PC-3 (cell line): ENCODE data around the gene CBLN1. TPM values are rescaled to one million over a fixed set of nuclear protein-coding genes. Genes with fewer than 3 reads are reported as not detected.

ENCODE experiments used
- ATAC-seq: fragments of 200-7000 bp; cut with Tn5 transposase; 2 replicates; pipeline ENCODE4 v1.9.1; 2020; ENCODE audit warnings: mild to moderate bottlenecking, moderate library complexity
- BruUV-seq: library from RNA; stranded (reverse); fragments of 400-500 nt; replicated peaks from 2 replicates; lab custom pipeline; 2021; lab: Mats Ljungman, UMichigan
- CTCF ChIA-PET: fragments of 300-600 bp; sonication (Branson Sonifier 250); formaldehyde crosslinking; loops from one replicate; lab custom pipeline; 2022; ENCODE audit warnings: antibody characterized with exemption; lab: Charles Lee
- POLR2A ChIA-PET: fragments of 300-600 bp; sonication (Branson Sonifier 250); formaldehyde crosslinking; loops from one replicate; lab custom pipeline; 2022; ENCODE audit warnings: antibody characterized with exemption; ENCODE audit not compliant: unreplicated experiment; lab: Charles Lee
- DNase-seq: peaks from one replicate; pipeline ENCODE4 v3.0.0-alpha.2; 2015
- H2AFZ ChIP-seq: fragments of 300-600 bp; sonication (generic); 2 replicates; pipeline ENCODE4 v1.6.0; 2016; ENCODE audit warnings: antibody characterized with exemption, low read length
- H3F3A ChIP-seq: fragments of 300-600 bp; sonication (generic); one replicate; pipeline ENCODE4 v1.6.0; 2017; ENCODE audit warnings: antibody characterized with exemption, low read length, control low read depth, mild to moderate bottlenecking; ENCODE audit not compliant: unreplicated experiment
- H3K27ac ChIP-seq: fragments of 300-600 bp; sonication (generic); 2 replicates; pipeline ENCODE4 v1.5.1; 2016; ENCODE audit warnings: mild to moderate bottlenecking, low read length
- H3K27me3 ChIP-seq: fragments of 300-600 bp; sonication (generic); 2 replicates; pipeline ENCODE4 v1.6.1; 2016; ENCODE audit warnings: low read length, mixed read lengths
- H3K36me3 ChIP-seq: fragments of 300-600 bp; sonication (generic); 2 replicates; pipeline ENCODE4 v1.6.1; 2016; ENCODE audit warnings: low read depth, mixed run types, low read length, mixed read lengths
- H3K4me1 ChIP-seq: fragments of 300-600 bp; sonication (generic); 2 replicates; pipeline ENCODE4 v1.5.1; 2016; ENCODE audit warnings: low read length; ENCODE audit not compliant: insufficient read depth
- H3K4me2 ChIP-seq: fragments of 300-600 bp; sonication (generic); 2 replicates; pipeline ENCODE4 v1.6.0; 2016; ENCODE audit warnings: low read length
- H3K4me3 ChIP-seq: fragments of 300-600 bp; sonication (generic); 2 replicates; pipeline ENCODE4 v1.5.1; 2016; ENCODE audit warnings: mild to moderate bottlenecking, low read length, mixed read lengths
- H3K79me2 ChIP-seq: fragments of 300-600 bp; sonication (generic); 2 replicates; pipeline ENCODE4 v1.6.1; 2017; ENCODE audit warnings: low read length, mixed read lengths
- H3K9ac ChIP-seq: fragments of 300-600 bp; sonication (generic); 2 replicates; pipeline ENCODE4 v1.6.0; 2016; ENCODE audit warnings: mild to moderate bottlenecking, low read length
- H3K9me2 ChIP-seq: fragments of 300-600 bp; sonication (generic); replicated peaks from 2 replicates; pipeline ENCODE4 v1.6.1; 2016; ENCODE audit warnings: mixed run types, low read length, mixed read lengths
- H3K9me3 ChIP-seq: fragments of 300-600 bp; sonication (generic); 2 replicates; pipeline ENCODE4 v1.6.1; 2016; ENCODE audit warnings: low read length, mixed read lengths
- H4K20me1 ChIP-seq: fragments of 300-600 bp; sonication (generic); 2 replicates; pipeline ENCODE4 v1.6.1; 2016; ENCODE audit warnings: low read length, mixed read lengths
- CTCF ChIP-seq: fragments of 300-600 bp; sonication (generic); conservative IDR thresholded peaks from 2 replicates; pipeline ENCODE4 v1.5.1; 2017; ENCODE audit warnings: antibody characterized with exemption, low read depth, mild to moderate bottlenecking, low read length
- EZH2 ChIP-seq: fragments of 300-600 bp; sonication (generic); IDR thresholded peaks from one replicate; pipeline ENCODE4 v1.6.1; 2017; ENCODE audit warnings: antibody characterized with exemption, mild to moderate bottlenecking, low read length; ENCODE audit not compliant: unreplicated experiment
- EZH2phosphoT487 ChIP-seq: fragments of 300-600 bp; sonication (generic); IDR thresholded peaks from 2 replicates; pipeline ENCODE4 v1.6.1; 2018; ENCODE audit warnings: mild to moderate bottlenecking, antibody characterized with exemption, low read length, borderline replicate concordance
- intact Hi-C: fragments of 100-400 bp; cut with micrococcal nuclease; formaldehyde crosslinking; loops from 2 replicates; pipeline ENCODE4 v1.9.0; 2023
- total RNA-seq: library from RNA; depleted of rRNA; stranded (reverse); fragments of >200 nt; gene quantifications from 2 replicates; pipeline ENCODE4 v1.2.3, GENCODE V29; 2014

The CBLN1 gene
- total RNA-seq, 1 experiment from 2014 or later = 0.04 TPM

GRCh38 chr16:49284962-49285361 is 3.3 kb upstream of the CBLN1 start:
- H3K4me3 ChIP-seq = no peak overlapping the region
- H3K36me3 ChIP-seq = no peaks in the 10 kb centered on the region
- DNase-seq = no peak
- no peaks in the 10 kb centered on the region for H4K20me1 ChIP-seq
- intact Hi-C loops = no loop called here
- no peak for TF ChIP-seq EZH2
- no peak for TF ChIP-seq EZH2phosphoT487
- TF ChIP-seq CTCF = no peak
- no peaks in the 10 kb centered on the region for H3K79me2 ChIP-seq
- ChIA-PET POLR2A (no interaction called here), CTCF (no interaction called here)
- H3K27ac ChIP-seq = no peak overlapping the region
- no peaks in the 10 kb centered on the region for H3K4me1 ChIP-seq
- H3K4me2 ChIP-seq = no peak overlapping the region
- no peaks in the 10 kb centered on the region for H3K9me3 ChIP-seq
- H2AFZ ChIP-seq = no peak overlapping the region
- H3K9me2 ChIP-seq = no peaks in the 10 kb centered on the region
- H3K27me3 ChIP-seq = peaks cover 33% of the 10 kb centered on the region
- H3F3A ChIP-seq = no peaks in the 10 kb centered on the region
- no peak for ATAC-seq
- H3K9ac ChIP-seq = no peak overlapping the region
- BruUV-seq = no TSS peak

GRCh38 chr16:49283376-49284049 is 1.9 kb upstream of the CBLN1 start:
- no peaks in the 10 kb centered on the region for H3K9me3 ChIP-seq
- H3K4me3 ChIP-seq = no peak overlapping the region
- H3K36me3 ChIP-seq = no peaks in the 10 kb centered on the region
- H3K4me2 ChIP-seq = no peak overlapping the region
- TF ChIP-seq EZH2 (no peak), CTCF (no peak), EZH2phosphoT487 (no peak)
- H4K20me1 ChIP-seq = no peaks in the 10 kb centered on the region
- no peak overlapping the region for H3K27ac ChIP-seq
- intact Hi-C loops = no loop called here
- ChIA-PET POLR2A (no interaction called here), CTCF (no interaction called here)
- no peak overlapping the region for H3K9ac ChIP-seq
- BruUV-seq = no TSS peak
- no peaks in the 10 kb centered on the region for H3K9me2 ChIP-seq
- no peaks in the 10 kb centered on the region for H3K79me2 ChIP-seq
- ATAC-seq (no peak), DNase-seq (no peak)
- H3K27me3 ChIP-seq = peaks cover 44% of the 10 kb centered on the region
- H3K4me1 ChIP-seq = no peaks in the 10 kb centered on the region
- H3F3A ChIP-seq = no peaks in the 10 kb centered on the region
- H2AFZ ChIP-seq = no peak overlapping the region

- no peak for TF ChIP-seq EZH2phosphoT487
- no peak for TF ChIP-seq CTCF
- TF ChIP-seq EZH2 = no peak
- CTCF ChIA-PET = no interaction called here
- Histone ChIP-seq H3K27ac (no peak overlapping the region), H3K9me2 (no peaks in the 10 kb centered on the region), H2AFZ (0 out of 2 replicates have a peak overlapping the region, but pooled peaks have one; percentile 34), H3K79me2 (no peaks in the 10 kb centered on the region), H3K4me3 (no peak overlapping the region), H3F3A (no peaks in the 10 kb centered on the region), H3K4me2 (no peak overlapping the region), H3K4me1 (no peaks in the 10 kb centered on the region), H3K9ac (no peak overlapping the region), H4K20me1 (no peaks in the 10 kb centered on the region), H3K36me3 (no peaks in the 10 kb centered on the region), H3K27me3 (peaks cover 47% of the 10 kb centered on the region), H3K9me3 (no peaks in the 10 kb centered on the region)
- BruUV-seq = no TSS peak
- intact Hi-C loops = no loop called here
- POLR2A ChIA-PET = no interaction called here
- ATAC-seq = no peak
- DNase-seq = no peak
Measured at GRCh38 chr16:49282690-49283375, 1.2 kb upstream of the CBLN1 start.
